GM18502 (cell line): ENCODE data around the gene CFAP46.
"Not testable (repeated sequence)": the region's sequence is repeated elsewhere in the genome, so short reads cannot be mapped to it uniquely, and the experiment has no call there.

Experiments
- ATAC-seq: cut with Tn5 transposase; IDR thresholded peaks from one replicate; pipeline ENCODE4 v1.9.1; 2021; ENCODE audit warnings: mild to moderate bottlenecking; ENCODE audit not compliant: unreplicated experiment, poor library complexity

CFAP46 gene

GRCh38 chr10:132802694-132803320 is 139.6 kb downstream of the CFAP46 start:
- no peak for ATAC-seq

GRCh38 chr10:132802048-132802447 is 140.3 kb downstream of the CFAP46 start:
- no peak for ATAC-seq

GRCh38 chr10:132799865-132800264 is 142.5 kb downstream of the CFAP46 start:
- no peak for ATAC-seq

GRCh38 chr10:132798876-132799275 is 143.5 kb downstream of the CFAP46 start:
- ATAC-seq = no peak

GRCh38 chr10:132798403-132798802 is 144.0 kb downstream of the CFAP46 start:
- ATAC-seq = no peak

GRCh38 chr10:132797986-132798385 is 144.4 kb downstream of the CFAP46 start:
- ATAC-seq = not testable (repeated sequence)

- no peak for ATAC-seq
These were observed 145.5 kb downstream of the CFAP46 start for GRCh38 chr10:132796846-132797245.

GRCh38 chr10:132793871-132794849 is 148.2 kb downstream of the CFAP46 start:
- ATAC-seq = no peak

- ATAC-seq = no peak
These were observed 149.2 kb downstream of the CFAP46 start for GRCh38 chr10:132793213-132793612.

- ATAC-seq = no peak
These were observed 149.6 kb downstream of the CFAP46 start for GRCh38 chr10:132792796-132793195.

- ATAC-seq = not testable (repeated sequence)
These were observed 150.3 kb downstream of the CFAP46 start for GRCh38 chr10:132792099-132792498.

- ATAC-seq = no peak
These were observed 151.2 kb downstream of the CFAP46 start for GRCh38 chr10:132790934-132791829.

- ATAC-seq = no peak
These were observed 151.9 kb downstream of the CFAP46 start for GRCh38 chr10:132790470-132790869.

- ATAC-seq = no peak
These were observed 152.7 kb downstream of the CFAP46 start for GRCh38 chr10:132789659-132790148.

- no peak for ATAC-seq
These were observed 153.5 kb downstream of the CFAP46 start for GRCh38 chr10:132788831-132789219.

- ATAC-seq = no peak
These were observed 154.1 kb downstream of the CFAP46 start for GRCh38 chr10:132788180-132788830.

- ATAC-seq = no peak
These were observed 154.7 kb downstream of the CFAP46 start for GRCh38 chr10:132787495-132788179.

GRCh38 chr10:132786884-132787494 is 155.4 kb downstream of the CFAP46 start:
- ATAC-seq = no peak

GRCh38 chr10:132786476-132786883 is 155.9 kb downstream of the CFAP46 start:
- ATAC-seq = no peak
